Peyer's patch (tissue), 4 donors: ENCODE measurements around the gene LY86. TPM values are rescaled to one million over a fixed set of nuclear protein-coding genes. Genes with fewer than 3 reads are reported as not detected.

Experiments
- DNase-seq, 3 donors: peaks; one replicate each; pipeline ENCODE4 v3.0.0-alpha.2; 2017 to 2019
- H3K27ac ChIP-seq, 4 donors: fragments of 200-600 bp; sonication (generic); one replicate each; pipeline ENCODE4 v1.5.1; 2016 to 2019
- H3K27me3 ChIP-seq, 2 donors: fragments of 200-600 bp; sonication (generic); one replicate each; pipeline ENCODE4 v1.5.1; 2019
- H3K36me3 ChIP-seq, 3 donors: fragments of 200-600 bp; sonication (generic); one replicate each; pipeline ENCODE4 v1.5.1; 2016 to 2019
- H3K4me1 ChIP-seq, 4 donors: fragments of 200-600 bp; sonication (generic); one replicate each; pipeline ENCODE4 v1.5.1; 2016 to 2019
- H3K4me3 ChIP-seq, 4 donors: fragments of 200-600 bp; sonication (generic); 1 replicate in 3 of 4; 2 replicates in 1 of 4; pipeline ENCODE4 v1.5.1; 2016 to 2019; ENCODE audit warnings: mild to moderate bottlenecking in 1 of 4
- H3K9me3 ChIP-seq, 4 donors: fragments of 200-600 bp; sonication (generic); one replicate each; pipeline ENCODE4 v1.5.1; 2016 to 2019; ENCODE audit warnings: mild to moderate bottlenecking in 1 of 4
- POLR2A ChIP-seq, 2 donors: fragments of 450-650 bp; IDR thresholded peaks; one replicate each; pipeline ENCODE4 v1.5.1; 2017; ENCODE audit warnings: antibody characterized with exemption in 2 of 2, mild to moderate bottlenecking in 2 of 2, moderate library complexity in 2 of 2
- total RNA-seq, 4 donors: library from RNA; depleted of rRNA; stranded (reverse); fragments of >200 nt; gene quantifications; one replicate each; pipeline ENCODE4 v1.1.0, GENCODE V29; 2016
- TF ChIP-seq, protein P1 (sequence below), 6 experiments: fragments of 450-650 bp in 4 of 6; fragments of 200-600 bp in 2 of 6; sonication (generic) in 1 of 6; IDR thresholded peaks; one replicate each; pipeline ENCODE4 v1.5.1; 2017 to 2019; ENCODE audit warnings: antibody characterized with exemption in 6 of 6, mild to moderate bottlenecking in 3 of 6, moderate library complexity in 1 of 6

LY86 gene
- total RNA-seq, 4 donors from 2014 or later: 1.7 to 39.6 TPM; not detected in 2

DNA sequence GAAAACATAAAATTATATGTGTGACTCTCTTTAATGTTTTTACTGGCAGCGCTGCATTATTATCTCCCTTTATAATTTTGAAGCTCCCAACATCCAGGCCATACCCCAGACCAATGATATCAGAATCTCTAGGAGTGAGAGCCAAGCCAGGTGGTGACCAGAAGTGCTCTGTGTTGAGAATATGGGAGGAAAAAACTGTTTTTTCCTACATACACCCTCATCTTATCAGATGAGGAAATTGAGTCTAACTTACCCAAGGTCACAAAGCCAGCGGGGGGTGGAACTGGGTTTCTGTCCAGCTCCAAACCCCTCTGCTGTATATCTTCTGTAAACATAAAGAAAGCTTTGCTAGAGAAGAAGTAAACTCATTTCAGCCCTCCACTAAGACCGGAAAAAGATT, 42.5 kb downstream of the LY86 start:
- H3K4me3 ChIP-seq: no peak overlapping the region
- no peaks in the 10 kb centered on the region for H3K4me1 ChIP-seq
- no peaks in the 10 kb centered on the region for H3K9me3 ChIP-seq
- no peaks in the 10 kb centered on the region for H3K36me3 ChIP-seq
- TF ChIP-seq, protein P1, sequence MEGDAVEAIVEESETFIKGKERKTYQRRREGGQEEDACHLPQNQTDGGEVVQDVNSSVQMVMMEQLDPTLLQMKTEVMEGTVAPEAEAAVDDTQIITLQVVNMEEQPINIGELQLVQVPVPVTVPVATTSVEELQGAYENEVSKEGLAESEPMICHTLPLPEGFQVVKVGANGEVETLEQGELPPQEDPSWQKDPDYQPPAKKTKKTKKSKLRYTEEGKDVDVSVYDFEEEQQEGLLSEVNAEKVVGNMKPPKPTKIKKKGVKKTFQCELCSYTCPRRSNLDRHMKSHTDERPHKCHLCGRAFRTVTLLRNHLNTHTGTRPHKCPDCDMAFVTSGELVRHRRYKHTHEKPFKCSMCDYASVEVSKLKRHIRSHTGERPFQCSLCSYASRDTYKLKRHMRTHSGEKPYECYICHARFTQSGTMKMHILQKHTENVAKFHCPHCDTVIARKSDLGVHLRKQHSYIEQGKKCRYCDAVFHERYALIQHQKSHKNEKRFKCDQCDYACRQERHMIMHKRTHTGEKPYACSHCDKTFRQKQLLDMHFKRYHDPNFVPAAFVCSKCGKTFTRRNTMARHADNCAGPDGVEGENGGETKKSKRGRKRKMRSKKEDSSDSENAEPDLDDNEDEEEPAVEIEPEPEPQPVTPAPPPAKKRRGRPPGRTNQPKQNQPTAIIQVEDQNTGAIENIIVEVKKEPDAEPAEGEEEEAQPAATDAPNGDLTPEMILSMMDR (IDR thresholded peaks at IDR 0.05): no peak
- no peak for TF ChIP-seq POLR2A (IDR thresholded peaks at IDR 0.05)
- H3K27me3 ChIP-seq: no peaks in the 10 kb centered on the region
- no peak overlapping the region for H3K27ac ChIP-seq
- no peak for DNase-seq

DNA sequence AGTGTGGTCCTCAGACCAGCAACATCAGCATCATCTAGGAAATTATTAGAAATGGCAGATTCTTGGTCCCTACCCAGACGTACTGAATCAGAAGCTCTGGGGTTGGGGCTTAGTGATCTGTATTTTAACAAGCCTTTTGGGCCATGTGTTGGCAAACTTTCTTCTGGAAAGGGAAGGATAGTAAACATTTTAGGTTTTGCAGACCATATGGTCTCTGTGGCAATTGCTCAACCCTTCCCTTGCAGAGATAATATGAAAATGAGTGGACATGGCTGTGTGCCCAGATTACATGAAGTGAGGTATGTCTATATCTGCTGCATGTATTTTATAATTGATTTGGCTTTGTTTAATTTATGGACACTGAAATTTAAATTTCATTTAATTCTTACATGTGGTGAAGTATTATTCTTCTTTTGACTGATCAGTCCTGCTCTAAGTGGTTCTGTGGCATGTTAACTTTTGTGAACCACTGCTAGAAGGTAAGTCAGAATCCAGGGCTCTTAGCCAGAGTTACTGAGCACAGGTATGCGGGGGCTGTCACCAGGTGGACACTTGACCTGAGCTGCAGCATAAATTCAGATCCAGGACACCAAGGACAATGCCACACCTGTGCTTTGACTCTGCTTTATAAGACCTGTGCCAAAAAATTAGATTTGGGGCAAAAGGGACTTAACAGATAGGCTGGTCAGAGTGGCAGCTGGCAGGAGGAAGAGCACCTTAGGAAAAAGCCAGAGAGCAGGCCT, 43.2 kb downstream of the LY86 start:
- Histone ChIP-seq H3K36me3 (no peaks in the 10 kb centered on the region), H3K27me3 (no peaks in the 10 kb centered on the region), H3K4me1 (no peaks in the 10 kb centered on the region), H3K4me3 (no peak overlapping the region), H3K27ac (no peak overlapping the region), H3K9me3 (no peaks in the 10 kb centered on the region)
- DNase-seq: no peak
- TF ChIP-seq POLR2A (IDR thresholded peaks at IDR 0.05): no peak
- TF ChIP-seq, protein P1 (IDR thresholded peaks at IDR 0.05): no peak

DNA sequence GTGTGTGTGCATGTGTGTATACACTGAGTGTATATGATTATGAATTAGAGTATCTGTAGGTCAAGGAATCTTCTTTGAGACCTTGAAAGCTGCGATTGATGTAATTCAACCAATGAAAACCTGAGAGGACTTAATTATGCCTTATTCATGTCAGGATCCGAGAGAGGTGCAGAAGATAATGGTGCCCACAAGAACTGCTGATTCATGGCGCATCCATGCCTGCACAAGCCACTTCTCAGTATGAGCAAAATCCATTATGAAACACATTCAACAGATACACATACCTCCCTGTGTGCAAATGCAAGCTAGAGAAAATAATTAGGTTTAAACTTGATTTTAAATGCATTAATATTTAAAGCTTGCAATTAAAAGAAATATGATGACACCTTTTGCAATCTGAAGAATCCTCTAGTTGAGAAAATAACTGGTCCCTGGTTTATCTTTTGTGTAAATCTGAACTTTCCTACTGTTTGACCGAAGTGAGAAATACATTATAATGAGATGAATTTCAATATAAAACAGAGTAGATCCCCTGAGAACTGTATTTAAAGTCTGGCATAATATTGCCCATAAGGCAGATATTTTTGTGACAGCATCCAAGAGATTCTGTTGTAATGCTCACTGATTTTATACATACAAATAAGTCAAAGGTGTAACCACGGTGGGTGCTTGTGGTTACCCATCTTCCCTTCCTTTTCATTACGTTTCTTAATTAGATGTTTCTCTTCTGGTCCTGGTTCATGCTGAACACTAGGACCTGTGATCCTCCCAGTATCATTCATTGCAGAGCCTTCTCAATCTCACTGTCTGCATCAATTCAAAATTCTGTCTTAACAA, 45.6 kb downstream of the LY86 start:
- no peak overlapping the region for H3K4me3 ChIP-seq
- TF ChIP-seq, protein P1 (IDR thresholded peaks at IDR 0.05): no peak
- no peak for TF ChIP-seq POLR2A (IDR thresholded peaks at IDR 0.05)
- H3K4me1 ChIP-seq: no peaks in the 10 kb centered on the region
- H3K9me3 ChIP-seq: no peaks in the 10 kb centered on the region
- DNase-seq: no peak
- H3K27me3 ChIP-seq: no peaks in the 10 kb centered on the region
- H3K27ac ChIP-seq: no peak overlapping the region
- no peaks in the 10 kb centered on the region for H3K36me3 ChIP-seq

DNA sequence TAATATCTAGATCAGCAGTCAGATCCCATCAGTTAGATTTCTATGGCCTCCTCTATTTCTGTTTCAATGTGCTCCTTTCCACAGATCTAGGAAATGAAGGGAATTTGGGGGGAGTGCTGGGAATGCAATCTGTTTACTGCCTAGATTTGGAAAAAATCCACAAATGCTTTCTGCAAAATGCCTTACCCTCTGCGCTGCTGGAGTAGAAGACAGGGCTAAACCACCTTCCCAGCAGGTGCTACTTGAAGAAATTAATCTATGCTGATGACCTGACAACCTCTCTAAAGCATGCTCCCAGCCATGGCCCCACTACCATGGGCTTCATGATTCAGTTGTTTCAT, 46.2 kb downstream of the LY86 start:
- no peak for TF ChIP-seq POLR2A (IDR thresholded peaks at IDR 0.05)
- TF ChIP-seq, protein P1 (IDR thresholded peaks at IDR 0.05): no peak
- no peaks in the 10 kb centered on the region for H3K4me1 ChIP-seq
- no peak for DNase-seq

DNA sequence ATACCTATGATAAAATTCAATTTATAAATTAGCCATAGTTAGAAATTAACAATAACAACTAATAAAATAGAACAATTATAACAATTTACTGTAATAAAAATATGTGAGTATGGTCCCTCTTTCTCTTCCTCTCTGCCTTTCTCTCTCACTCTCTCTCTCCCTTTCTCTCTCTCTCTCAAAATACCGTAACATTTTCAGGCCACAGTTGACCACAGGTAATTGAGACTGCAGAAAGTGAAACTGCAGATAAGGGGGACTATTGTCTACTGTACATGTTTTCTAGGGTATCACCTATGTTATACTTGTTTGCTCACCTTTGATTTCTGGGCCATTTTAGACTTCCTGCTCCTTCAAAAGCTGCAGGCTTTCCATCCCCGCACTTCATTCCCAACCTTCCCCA, 46.8 kb downstream of the LY86 start:
- no peak overlapping the region for H3K27ac ChIP-seq
- no peaks in the 10 kb centered on the region for H3K4me1 ChIP-seq
- no peaks in the 10 kb centered on the region for H3K27me3 ChIP-seq
- no peak for DNase-seq
- TF ChIP-seq POLR2A (IDR thresholded peaks at IDR 0.05): no peak
- TF ChIP-seq, protein P1 (IDR thresholded peaks at IDR 0.05): no peak
- no peak overlapping the region for H3K4me3 ChIP-seq
- H3K9me3 ChIP-seq: no peaks in the 10 kb centered on the region
- H3K36me3 ChIP-seq: no peaks in the 10 kb centered on the region

More for the DNA sequence above, 46.2 kb downstream of the LY86 start:
- Histone ChIP-seq H3K36me3 (no peaks in the 10 kb centered on the region), H3K9me3 (no peaks in the 10 kb centered on the region), H3K4me3 (no peak overlapping the region), H3K27ac (no peak overlapping the region), H3K27me3 (no peaks in the 10 kb centered on the region)
